GM10266 (cell line): ENCODE results near the gene ARHGEF12.
A peak's percentile ranks its signal among the peaks of the same experiment; 100 is the strongest.

Source experiments
- DNase-seq: peaks from one replicate; pipeline ENCODE4 v3.0.0; 2012; ENCODE audit errors: extremely low spot score
- CTCF ChIP-seq: IDR thresholded peaks from 2 replicates; pipeline ENCODE4 v1.5.1; 2012; ENCODE audit warnings: mild to moderate bottlenecking, low read depth; ENCODE audit not compliant: control insufficient read depth, insufficient read depth; ENCODE audit errors: missing control alignments

The ARHGEF12 gene

GRCh38 chr11:120295099-120295498 is 41.1 kb upstream of the ARHGEF12 start:
- TF ChIP-seq CTCF = no peak
- no peak for DNase-seq

GRCh38 chr11:120296554-120296953 is 39.7 kb upstream of the ARHGEF12 start:
- DNase-seq = no peak
- TF ChIP-seq CTCF = no peak

GRCh38 chr11:120298461-120298860 is 37.8 kb upstream of the ARHGEF12 start:
- no peak for DNase-seq
- TF ChIP-seq CTCF = no peak

GRCh38 chr11:120302001-120302805 is 34.0 kb upstream of the ARHGEF12 start:
- DNase-seq = no peak
- TF ChIP-seq CTCF = no peak

DNA sequence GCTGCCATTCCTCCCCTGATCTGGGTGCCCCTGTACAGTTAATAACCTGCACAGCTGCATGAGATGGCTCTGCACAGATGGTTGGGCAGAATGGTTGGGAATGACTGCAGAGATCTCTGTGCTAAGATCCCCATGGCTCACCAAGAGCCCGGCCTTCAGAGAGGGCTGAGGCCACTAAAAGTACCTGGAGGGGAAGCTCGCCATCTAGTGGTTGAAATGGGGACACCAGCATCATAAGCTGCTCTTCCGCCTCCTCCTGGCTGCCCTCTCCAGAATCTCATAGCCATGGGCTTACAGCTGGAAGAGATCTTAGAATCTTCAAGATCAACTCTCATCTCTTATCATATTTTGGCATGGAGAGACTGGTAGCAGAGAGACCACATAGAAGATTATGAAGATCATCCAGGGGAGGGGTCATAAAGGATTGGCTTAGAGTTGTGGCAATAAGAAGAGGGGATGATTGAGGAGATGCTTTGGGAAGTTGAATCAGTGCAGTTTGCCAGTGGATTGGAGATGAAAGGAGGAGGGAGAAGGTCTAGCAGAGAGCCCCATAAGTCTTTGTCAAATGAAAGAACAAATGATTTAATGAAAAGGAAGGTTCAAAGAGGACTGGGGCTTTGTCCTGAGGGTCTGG is 33.1 kb upstream of the ARHGEF12 start:
- TF ChIP-seq CTCF = peak; percentile 92
- peak; percentile 75 for DNase-seq

- TF ChIP-seq CTCF = no peak
- DNase-seq = no peak
These were observed 31.7 kb upstream of the ARHGEF12 start for GRCh38 chr11:120304526-120304925.

GRCh38 chr11:120305286-120305685 is 30.9 kb upstream of the ARHGEF12 start:
- no peak for TF ChIP-seq CTCF
- DNase-seq = no peak
